ENCODE results near the gene SPATS2L.

DNA sequence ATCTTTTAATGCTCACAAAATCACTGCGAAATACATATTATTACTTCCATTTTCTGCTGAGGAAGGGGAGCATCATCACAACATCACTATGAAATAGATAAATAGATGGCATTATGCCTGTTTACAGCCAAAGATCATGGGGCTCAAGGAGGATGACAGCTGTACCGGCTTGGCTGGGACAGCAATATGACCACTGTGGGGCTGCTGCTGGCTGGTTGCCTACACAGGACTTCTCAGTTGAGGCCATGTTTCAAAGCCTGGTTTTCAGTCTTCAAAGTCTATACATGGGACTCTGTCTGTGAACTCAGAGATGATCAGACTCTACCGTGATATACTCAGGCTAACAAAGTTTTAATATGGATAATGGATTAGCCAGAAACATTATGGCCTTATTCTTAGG lies 58.7 kb downstream of the SPATS2L start:
- no peak for TF ChIP-seq EZH2 (IDR thresholded peaks at IDR 0.05; ENCODE audit: borderline replicate concordance)
- TF ChIP-seq, protein P1, sequence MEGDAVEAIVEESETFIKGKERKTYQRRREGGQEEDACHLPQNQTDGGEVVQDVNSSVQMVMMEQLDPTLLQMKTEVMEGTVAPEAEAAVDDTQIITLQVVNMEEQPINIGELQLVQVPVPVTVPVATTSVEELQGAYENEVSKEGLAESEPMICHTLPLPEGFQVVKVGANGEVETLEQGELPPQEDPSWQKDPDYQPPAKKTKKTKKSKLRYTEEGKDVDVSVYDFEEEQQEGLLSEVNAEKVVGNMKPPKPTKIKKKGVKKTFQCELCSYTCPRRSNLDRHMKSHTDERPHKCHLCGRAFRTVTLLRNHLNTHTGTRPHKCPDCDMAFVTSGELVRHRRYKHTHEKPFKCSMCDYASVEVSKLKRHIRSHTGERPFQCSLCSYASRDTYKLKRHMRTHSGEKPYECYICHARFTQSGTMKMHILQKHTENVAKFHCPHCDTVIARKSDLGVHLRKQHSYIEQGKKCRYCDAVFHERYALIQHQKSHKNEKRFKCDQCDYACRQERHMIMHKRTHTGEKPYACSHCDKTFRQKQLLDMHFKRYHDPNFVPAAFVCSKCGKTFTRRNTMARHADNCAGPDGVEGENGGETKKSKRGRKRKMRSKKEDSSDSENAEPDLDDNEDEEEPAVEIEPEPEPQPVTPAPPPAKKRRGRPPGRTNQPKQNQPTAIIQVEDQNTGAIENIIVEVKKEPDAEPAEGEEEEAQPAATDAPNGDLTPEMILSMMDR (IDR thresholded peaks at IDR 0.05; ENCODE audit: poor library complexity), result no peak
